NOMO-1 treated with DMSO at 0.1 percent for 48 hours (cell line): ENCODE data around the gene CTPS1.

Experiments used
- DNase-seq: peaks from one replicate; lab custom pipeline; 2025; ENCODE audit not compliant: unreplicated experiment; lab: John Stamatoyannopoulos, UW

The CTPS1 gene

GRCh38 chr1:40979241-40980067, at the start of gene CTPS1:
Gene CTPS1, plus strand, starts transcription at chr1:40979696. Its CDS starts 3,595 bp downstream, at chr1:40983291.
- peak; percentile 85 for DNase-seq

GRCh38 chr1:40930174-40930964, 49.1 kb upstream of the CTPS1 start:
- no peak for DNase-seq

GRCh38 chr1:40931601-40932000, 47.9 kb upstream of the CTPS1 start:
- no peak for DNase-seq

GRCh38 chr1:40932006-40932405, 47.5 kb upstream of the CTPS1 start:
- no peak for DNase-seq

GRCh38 chr1:40936931-40937339, 42.6 kb upstream of the CTPS1 start:
- DNase-seq: peak; percentile 83

GRCh38 chr1:40938393-40938792, 41.1 kb upstream of the CTPS1 start:
- no peak for DNase-seq

- DNase-seq: peak; percentile 92
Observed at GRCh38 chr1:40939320-40940059, 40.0 kb upstream of the CTPS1 start.

- no peak for DNase-seq
Observed at GRCh38 chr1:40944326-40944725, 35.2 kb upstream of the CTPS1 start.

GRCh38 chr1:40944841-40945430, 34.6 kb upstream of the CTPS1 start:
- DNase-seq: no peak

GRCh38 chr1:40945491-40945973, 34.0 kb upstream of the CTPS1 start:
- DNase-seq: no peak

GRCh38 chr1:40948741-40949443, 30.6 kb upstream of the CTPS1 start:
- peak; percentile 76 for DNase-seq

- no peak for DNase-seq
Observed at GRCh38 chr1:40949563-40949962, 29.9 kb upstream of the CTPS1 start.

GRCh38 chr1:40951943-40952743, 27.4 kb upstream of the CTPS1 start:
- peak; percentile 40 for DNase-seq

GRCh38 chr1:40952744-40953315, 26.7 kb upstream of the CTPS1 start:
- DNase-seq: no peak

- DNase-seq: no peak
Observed at GRCh38 chr1:40954626-40955025, 24.9 kb upstream of the CTPS1 start.

GRCh38 chr1:40955266-40955665, 24.2 kb upstream of the CTPS1 start:
- no peak for DNase-seq

GRCh38 chr1:40956407-40956806, 23.1 kb upstream of the CTPS1 start:
- DNase-seq: peak; percentile 42

- DNase-seq: no peak
Observed at GRCh38 chr1:40958210-40958609, 21.3 kb upstream of the CTPS1 start.

GRCh38 chr1:40965531-40965930, 14.0 kb upstream of the CTPS1 start:
- DNase-seq: no peak
